Kidney (tissue), 14 donors: Measurements from ENCODE around the gene GPX4. TPM values are rescaled to one million over a fixed set of nuclear protein-coding genes. Genes with fewer than 3 reads are reported as not detected.
A peak's percentile ranks its signal among the peaks of the same experiment; 100 is the strongest.

Experiments
- DNase-seq, 5 donors: peaks; one replicate each; pipeline ENCODE4 v3.0.0-alpha.2; 2013 to 2020
- FAIRE-seq: peaks from 2 replicates; lab custom pipeline; 2012; peaks lifted over from hg19 to GRCh38; lab: Jason Lieb, UNC
- H3K27ac ChIP-seq, 2 donors: one replicate each; pipeline ENCODE4 v1.7.0; 2013; ENCODE audit warnings: low read depth in 2 of 2, low read length in 2 of 2, inconsistent platforms in 1 of 2
- H3K27me3 ChIP-seq: one replicate; pipeline ENCODE4 v1.7.1; 2013; ENCODE audit warnings: low read length, inconsistent platforms; ENCODE audit not compliant: control insufficient read depth, insufficient read depth
- H3K36me3 ChIP-seq, 3 donors: one replicate each; pipeline versions ENCODE4 v1.7.0 to v1.7.1; 2013; ENCODE audit warnings: low read length in 3 of 3, control low read depth in 1 of 3, inconsistent platforms in 1 of 3; ENCODE audit not compliant: insufficient read depth in 3 of 3, control insufficient read depth in 2 of 3
- H3K4me1 ChIP-seq, 3 donors: one replicate each; pipeline versions ENCODE4 v1.7.0 to v1.7.1; 2013; ENCODE audit warnings: low read length in 3 of 3, inconsistent platforms in 1 of 3, low read depth in 1 of 3; ENCODE audit not compliant: control insufficient read depth in 2 of 3, insufficient read depth in 2 of 3
- H3K4me3 ChIP-seq, 3 donors: one replicate each; pipeline versions ENCODE4 v1.7.0 to v1.8.1; 2013; ENCODE audit warnings: low read length in 3 of 3, control low read depth in 1 of 3, inconsistent platforms in 1 of 3
- H3K9ac ChIP-seq, 3 donors: one replicate each; pipeline versions ENCODE4 v1.7.0 to v1.7.1; 2013; ENCODE audit warnings: low read length in 3 of 3, control low read depth in 1 of 3, inconsistent platforms in 1 of 3
- H3K9me3 ChIP-seq, 3 donors: one replicate each; pipeline versions ENCODE4 v1.7.0 to v1.7.1; 2013; ENCODE audit warnings: low read length in 3 of 3, control low read depth in 1 of 3, inconsistent platforms in 1 of 3; ENCODE audit not compliant: control insufficient read depth in 2 of 3, insufficient read depth in 1 of 3
- CTCF ChIP-seq: IDR thresholded peaks from 3 replicates; pipeline ENCODE4 v1.5.1; 2012; ENCODE audit warnings: mild to moderate bottlenecking, moderate library complexity, borderline replicate concordance; ENCODE audit not compliant: insufficient read depth; ENCODE audit errors: extremely low read depth
- intact Hi-C: fragments of 100-400 bp; cut with DNase I; formaldehyde crosslinking; loops from one replicate; pipeline ENCODE4 v1.11.1; 2022
- polyA plus RNA-seq: library from polyadenylated mRNA; stranded (reverse); fragments of 350-450 nt; fragmentation: Illumina TruSeq; extraction: RNeasy Lipid Tissue Mini Kit (QIAGEN cat#74804); gene quantifications from one replicate; pipeline ENCODE4 v1.2.3, GENCODE V29; 2014; ENCODE audit warnings: low read depth, low replicate concordance; ENCODE audit not compliant: insufficient read depth
- total RNA-seq: library from RNA; stranded (reverse); fragmentation: NEBNext Ultra II Directional; extraction: Animal tissue kit (Norgen Biotek cat#: 25700); gene quantifications from one replicate; pipeline ENCODE4 v1.2.1, GENCODE V29; 2021
- donor health status: control.
- donor health status: control.
- donor health status: control.
- donor health status: control.
- donor health status: control.
- donor health status: DM: yes; HTN: yes; CAD: no.
- donor health status: Normal renal cell carcinoma (clear cell type).

The GPX4 gene
- total and polyA plus RNA-seq, 2 donors from 2014 or later: 268 to 966 TPM

GRCh38 chr19:1064661-1065605 lies 38.9 kb upstream of the GPX4 start:
- FAIRE-seq (no peak), DNase-seq (peak in 4 of 5 donors; percentile 64 to 90 (median 80))
- H3K9me3 ChIP-seq: no peaks in the 10 kb centered on the region
- H3K4me1 ChIP-seq: peaks cover 0 to 19% (median 4%) of the 10 kb centered on the region in 3 donors
- peak; percentile 82 for TF ChIP-seq CTCF
- intact Hi-C loops: no loop called here
- peaks cover 12% of the 10 kb centered on the region for H3K27me3 ChIP-seq
- no peak overlapping the region for H3K4me3 ChIP-seq
- no peak overlapping the region for H3K9ac ChIP-seq
- H3K36me3 ChIP-seq: no peaks in the 10 kb centered on the region
- no peak overlapping the region for H3K27ac ChIP-seq

- Histone ChIP-seq H3K27ac (no peak overlapping the region), H3K9me3 (no peaks in the 10 kb centered on the region), H3K4me1 (peaks cover 0 to 19% (median 4%) of the 10 kb centered on the region in 3 donors), H3K36me3 (no peaks in the 10 kb centered on the region), H3K27me3 (peaks cover 16% of the 10 kb centered on the region), H3K9ac (no peak overlapping the region), H3K4me3 (no peak overlapping the region)
- no peak for TF ChIP-seq CTCF
- DNase-seq (no peak), FAIRE-seq (no peak)
- intact Hi-C loops: no loop called here
Measured at GRCh38 chr19:1065606-1066109, 38.1 kb upstream of the GPX4 start.

GRCh38 chr19:1066251-1066747 lies 37.5 kb upstream of the GPX4 start:
- Histone ChIP-seq H3K27ac (no peak overlapping the region), H3K9me3 (no peaks in the 10 kb centered on the region), H3K27me3 (peaks cover 17% of the 10 kb centered on the region), H3K4me3 (no peak overlapping the region), H3K36me3 (no peaks in the 10 kb centered on the region), H3K4me1 (peaks cover 0 to 19% (median 4%) of the 10 kb centered on the region in 3 donors), H3K9ac (no peak overlapping the region)
- no peak for TF ChIP-seq CTCF
- FAIRE-seq: no peak
- DNase-seq: no peak
- intact Hi-C loops: no loop called here
